SIG-M5 (cell line): ENCODE results near the gene ZMYM5.
"Not testable (repeated sequence)": the region's sequence is repeated elsewhere in the genome, so short reads cannot be mapped to it uniquely, and the experiment has no call there.

Source experiments
- DNase-seq: peaks from one replicate; lab custom pipeline; 2025; lab: John Stamatoyannopoulos, UW

Gene ZMYM5

GRCh38 chr13:19818223-19818842 is 45.1 kb downstream of the ZMYM5 start:
- DNase-seq, result no peak

GRCh38 chr13:19817510-19818158 is 45.8 kb downstream of the ZMYM5 start:
- no peak for DNase-seq

GRCh38 chr13:19817106-19817505 is 46.3 kb downstream of the ZMYM5 start:
- no peak for DNase-seq

- not testable (repeated sequence) for DNase-seq
These were observed 47.6 kb downstream of the ZMYM5 start for GRCh38 chr13:19815842-19816241.

- DNase-seq, result no peak
These were observed 52.2 kb downstream of the ZMYM5 start for GRCh38 chr13:19810996-19811881.

GRCh38 chr13:19810151-19810550 is 53.3 kb downstream of the ZMYM5 start:
- no peak for DNase-seq

GRCh38 chr13:19805765-19806164 is 57.7 kb downstream of the ZMYM5 start:
- no peak for DNase-seq

- no peak for DNase-seq
These were observed 67.5 kb downstream of the ZMYM5 start for GRCh38 chr13:19795956-19796355.

- DNase-seq, result no peak
These were observed 68.8 kb downstream of the ZMYM5 start for GRCh38 chr13:19794631-19795030.

- no peak for DNase-seq
These were observed 71.4 kb downstream of the ZMYM5 start for GRCh38 chr13:19791953-19792537.

GRCh38 chr13:19782727-19783682 is 80.4 kb downstream of the ZMYM5 start, which contains the start of gene PSPC1:
PSPC1 (minus strand) TSS chr13:19782945; CDS start chr13:19782757, 188 bp downstream.
- DNase-seq, result peak; percentile 66

- no peak for DNase-seq
These were observed 81.3 kb downstream of the ZMYM5 start for GRCh38 chr13:19782049-19782726.

GRCh38 chr13:19781526-19781925 is 81.9 kb downstream of the ZMYM5 start:
- DNase-seq, result no peak

- DNase-seq, result not testable (repeated sequence)
These were observed 82.6 kb downstream of the ZMYM5 start for GRCh38 chr13:19780753-19781418.
